ENCODE results near the gene REPS2. TPM values are rescaled to one million over a fixed set of nuclear protein-coding genes. Genes with fewer than 3 reads are reported as not detected.

Gene REPS2
- total RNA-seq, 3 donors from 2014 or later (not counting 1 experiment from before 2014, with no cell fraction given), result 0.27 to 9.2 (median 0.59) TPM

- peaks cover 2 to 10% of the 10 kb centered on the region in 2 donors for H3K27me3 Mint-ChIP-seq (ENCODE audit: low read depth in 2 of 2)
- no peak for DNase-seq
- 55% methylated on average over 4 of the region's 7 CpGs for WGBS (ENCODE audit: insufficient coverage)
Observed at GRCh38 chrX:17038681-17039161, 92.3 kb downstream of the REPS2 start.

GRCh38 chrX:17039826-17040225 lies 93.4 kb downstream of the REPS2 start:
- Histone ChIP-seq H3K27me3 (ENCODE audit: control insufficient read depth, insufficient read depth, low read length) (no peaks in the 10 kb centered on the region), H3K27ac (ENCODE audit: low read length) (no peak overlapping the region), H3K36me3 (ENCODE audit: control insufficient read depth, insufficient read depth, low read length) (no peaks in the 10 kb centered on the region), H3K4me3 (ENCODE audit: low read length) (no peak overlapping the region), H3K9me3 (ENCODE audit: control insufficient read depth, insufficient read depth, low read length) (no peaks in the 10 kb centered on the region), H3K4me1 (ENCODE audit: control insufficient read depth, insufficient read depth, low read length) (no peaks in the 10 kb centered on the region)
- Mint-ChIP-seq H3K27me3 (ENCODE audit: low read depth in 2 of 2) (peaks cover 2 to 13% of the 10 kb centered on the region in 2 donors), H3K4me1 (no peaks in the 10 kb centered on the region), H3K27ac (no peak overlapping the region), H3K9me3 (no peaks in the 10 kb centered on the region), H3K4me3 (no peak overlapping the region), H3K36me3 (no peaks in the 10 kb centered on the region)
- intact Hi-C loops (cut with micrococcal nuclease), result no loop called here
- TF ChIP-seq CTCF (IDR thresholded peaks at IDR 0.05), result no peak
- WGBS (ENCODE audit: insufficient coverage), result 80% methylated on average over 1 of the region's 1 CpG
- DNase-seq (no peak), ATAC-seq (no peak)

More at GRCh38 chrX:17038681-17039161, 92.3 kb downstream of the REPS2 start:
- Histone ChIP-seq H3K4me1 (ENCODE audit: control insufficient read depth, insufficient read depth, low read length) (no peaks in the 10 kb centered on the region), H3K27ac (ENCODE audit: low read length) (no peak overlapping the region), H3K27me3 (ENCODE audit: control insufficient read depth, insufficient read depth, low read length) (no peaks in the 10 kb centered on the region), H3K9me3 (ENCODE audit: control insufficient read depth, insufficient read depth, low read length) (no peaks in the 10 kb centered on the region), H3K4me3 (ENCODE audit: low read length) (no peak overlapping the region), H3K36me3 (ENCODE audit: control insufficient read depth, insufficient read depth, low read length) (no peaks in the 10 kb centered on the region)
- Mint-ChIP-seq H3K36me3 (no peaks in the 10 kb centered on the region), H3K9me3 (no peaks in the 10 kb centered on the region), H3K4me3 (no peak overlapping the region), H3K4me1 (no peaks in the 10 kb centered on the region), H3K27ac (no peak overlapping the region)
- no peak for ATAC-seq
- TF ChIP-seq CTCF (IDR thresholded peaks at IDR 0.05), result no peak
- intact Hi-C loops (cut with micrococcal nuclease), result no loop called here

GRCh38 chrX:17040711-17041110 lies 94.3 kb downstream of the REPS2 start:
- TF ChIP-seq CTCF (IDR thresholded peaks at IDR 0.05), result no peak
- no peaks in the 10 kb centered on the region for H3K9me3 ChIP-seq (ENCODE audit: control insufficient read depth, insufficient read depth, low read length)
- H3K4me1 ChIP-seq (ENCODE audit: control insufficient read depth, insufficient read depth, low read length), result no peaks in the 10 kb centered on the region
- intact Hi-C loops (cut with micrococcal nuclease), result no loop called here
- H3K4me3 Mint-ChIP-seq, result no peak overlapping the region
- peaks cover 2 to 13% of the 10 kb centered on the region in 2 donors for H3K27me3 Mint-ChIP-seq (ENCODE audit: low read depth in 2 of 2)
- H3K4me3 ChIP-seq (ENCODE audit: low read length), result no peak overlapping the region
- no peak overlapping the region for H3K27ac Mint-ChIP-seq
- no peaks in the 10 kb centered on the region for H3K27me3 ChIP-seq (ENCODE audit: control insufficient read depth, insufficient read depth, low read length)
- H3K9me3 Mint-ChIP-seq, result no peaks in the 10 kb centered on the region
- no CpG with 5 or more reads among the region's 1 CpG for WGBS (ENCODE audit: insufficient coverage)
- no peaks in the 10 kb centered on the region for H3K4me1 Mint-ChIP-seq
- no peak for ATAC-seq
- H3K36me3 Mint-ChIP-seq, result no peaks in the 10 kb centered on the region
- no peaks in the 10 kb centered on the region for H3K36me3 ChIP-seq (ENCODE audit: control insufficient read depth, insufficient read depth, low read length)
- DNase-seq, result no peak
- H3K27ac ChIP-seq (ENCODE audit: low read length), result no peak overlapping the region

- no peaks in the 10 kb centered on the region for H3K9me3 Mint-ChIP-seq
- Histone ChIP-seq H3K27ac (ENCODE audit: low read length) (no peak overlapping the region), H3K4me3 (ENCODE audit: low read length) (no peak overlapping the region), H3K9me3 (ENCODE audit: control insufficient read depth, insufficient read depth, low read length) (no peaks in the 10 kb centered on the region), H3K27me3 (ENCODE audit: control insufficient read depth, insufficient read depth, low read length) (no peaks in the 10 kb centered on the region), H3K36me3 (ENCODE audit: control insufficient read depth, insufficient read depth, low read length) (no peaks in the 10 kb centered on the region), H3K4me1 (ENCODE audit: control insufficient read depth, insufficient read depth, low read length) (no peaks in the 10 kb centered on the region)
- ATAC-seq (no peak), DNase-seq (no peak)
- no peaks in the 10 kb centered on the region for H3K4me1 Mint-ChIP-seq
- intact Hi-C loops (cut with micrococcal nuclease), result no loop called here
- no peak overlapping the region for H3K27ac Mint-ChIP-seq
- peaks cover 0 to 13% of the 10 kb centered on the region in 2 donors for H3K27me3 Mint-ChIP-seq (ENCODE audit: low read depth in 2 of 2)
- H3K36me3 Mint-ChIP-seq, result no peaks in the 10 kb centered on the region
- TF ChIP-seq CTCF (IDR thresholded peaks at IDR 0.05), result no peak
- no peak overlapping the region for H3K4me3 Mint-ChIP-seq
Observed at GRCh38 chrX:17042037-17042436, 95.6 kb downstream of the REPS2 start.
